Thymus (tissue), 14 donors: ENCODE measurements around the gene UGT1A1. TPM values are rescaled to one million over a fixed set of nuclear protein-coding genes. Genes with fewer than 3 reads are reported as not detected.
"Not testable (repeated sequence)": the region's sequence is repeated elsewhere in the genome, so short reads cannot be mapped to it uniquely, and the experiment has no call there.

Source experiments
- DNase-seq, 9 donors: peaks; one replicate each; pipeline ENCODE4 v3.0.0-alpha.2; 2013; ENCODE audit warnings: low spot score in 9 of 9, low read depth in 6 of 9, missing footprints in 1 of 9
- H3K27ac ChIP-seq, 2 donors: one replicate each; pipeline ENCODE4 v1.5.1; 2013; ENCODE audit warnings: control low read depth in 1 of 2, low read depth in 1 of 2, low read length in 1 of 2, mild to moderate bottlenecking in 1 of 2, moderate library complexity in 1 of 2
- H3K27me3 ChIP-seq, 2 donors: one replicate each; pipeline ENCODE4 v1.5.1; 2013; ENCODE audit warnings: low read length in 1 of 2; ENCODE audit not compliant: control insufficient read depth in 2 of 2, insufficient read depth in 1 of 2
- H3K36me3 ChIP-seq, 2 donors: one replicate each; pipeline ENCODE4 v1.5.1; 2013; ENCODE audit warnings: low read length in 1 of 2, mild to moderate bottlenecking in 1 of 2, moderate library complexity in 1 of 2; ENCODE audit not compliant: control insufficient read depth in 2 of 2, insufficient read depth in 2 of 2
- H3K4me1 ChIP-seq, 2 donors: one replicate each; pipeline ENCODE4 v1.5.1; 2013; ENCODE audit warnings: low read length in 2 of 2; ENCODE audit not compliant: control insufficient read depth in 2 of 2, insufficient read depth in 2 of 2
- H3K4me3 ChIP-seq, 2 donors: one replicate each; pipeline ENCODE4 v1.5.1; 2013; ENCODE audit warnings: low read length in 2 of 2, control low read depth in 1 of 2, mild to moderate bottlenecking in 1 of 2
- H3K9me3 ChIP-seq, 2 donors: one replicate each; pipeline ENCODE4 v1.5.1; 2013; ENCODE audit warnings: low read length in 1 of 2, mild to moderate bottlenecking in 1 of 2; ENCODE audit not compliant: control insufficient read depth in 2 of 2, insufficient read depth in 1 of 2
- WGBS: extraction: QIAGEN DNeasy Blood & Tissue Kit; methylation state at CpG from one replicate; pipeline ENCODE4 v1.1.7; 2013; 5-methylcytosine and 5-hydroxymethylcytosine counted together
- long read RNA-seq, 10 donors: transcript quantifications; one replicate each; lab custom pipeline, GENCODE V29; 2026
- polyA plus RNA-seq: library from polyadenylated mRNA; stranded (reverse); fragments of 200-250 nt; gene quantifications from one replicate; pipeline ENCODE4 v1.2.3, GENCODE V29; 2013
- total RNA-seq: library from RNA; stranded (reverse); fragments of 120-200 nt; gene quantifications from one replicate; pipeline ENCODE4 v1.2.4, GENCODE V29; 2013
- donor health status: healthy.

UGT1A1 gene
- total RNA-seq (0.09 TPM), polyA plus RNA-seq (0.32 TPM)
- long read RNA-seq, donor 1: 0 reads
- long read RNA-seq, donor 2: 0 reads
- long read RNA-seq, donor 3: 0 reads
- long read RNA-seq, donor 4: 0 reads
- long read RNA-seq, donor 5: 0 reads
- long read RNA-seq, donor 6: 0 reads
- long read RNA-seq, donor 7: 0 reads
- long read RNA-seq, donor 8: 0 reads
- long read RNA-seq, donor 9: 0 reads
- long read RNA-seq, donor 10: 0 reads

- H3K4me3 ChIP-seq: no peak within 1 kb of the TSS
- WGBS: 97% methylated on average over 6 of the region's 6 CpGs
- H3K27me3 ChIP-seq: no peaks in the 10 kb centered on the region
- DNase-seq: no peak
- H3K4me1 ChIP-seq: no peaks in the 10 kb centered on the region
- H3K27ac ChIP-seq: no peak within 1 kb of the TSS
- H3K36me3 ChIP-seq: no peaks in the 10 kb centered on the region
- no peaks in the 10 kb centered on the region for H3K9me3 ChIP-seq
Observed at GRCh38 chr2:233760043-233760442, at the start of gene UGT1A1. Gene UGT1A1 (plus strand): TSS chr2:233760270. CDS start chr2:233760288, 18 bp downstream.

GRCh38 chr2:233711312-233712008 is 48.6 kb upstream of the UGT1A1 start:
- Histone ChIP-seq H3K4me1 (peaks cover 0 to 22% of the 10 kb centered on the region in 2 donors), H3K4me3 (no peak overlapping the region), H3K27me3 (no peaks in the 10 kb centered on the region), H3K36me3 (no peaks in the 10 kb centered on the region), H3K27ac (no peak overlapping the region), H3K9me3 (no peaks in the 10 kb centered on the region)
- WGBS: 46% methylated on average over 11 of the region's 11 CpGs
- peak in 8 of 9 donors; percentile 29 to 74 (median 55) for DNase-seq

- Histone ChIP-seq H3K36me3 (no peaks in the 10 kb centered on the region), H3K9me3 (no peaks in the 10 kb centered on the region), H3K4me1 (peaks cover 0 to 22% of the 10 kb centered on the region in 2 donors), H3K27ac (no peak within 1 kb of the TSS), H3K4me3 (no peak within 1 kb of the TSS), H3K27me3 (peaks cover 0 to 2% of the 10 kb centered on the region in 2 donors)
- DNase-seq: peak in 1 of 9 donors; percentile 9
- 87% methylated on average over 14 of the region's 14 CpGs for WGBS
Observed at GRCh38 chr2:233712611-233713261, 47.3 kb upstream of the UGT1A1 start, which contains the start of gene UGT1A5. Gene UGT1A5 (plus strand): TSS chr2:233712907. CDS start chr2:233712992, 85 bp downstream.

GRCh38 chr2:233713262-233713615 is 46.8 kb upstream of the UGT1A1 start:
- WGBS: 38% methylated on average over 7 of the region's 7 CpGs
- Histone ChIP-seq H3K4me1 (peaks cover 0 to 22% of the 10 kb centered on the region in 2 donors), H3K27me3 (peaks cover 0 to 2% of the 10 kb centered on the region in 2 donors), H3K36me3 (no peaks in the 10 kb centered on the region), H3K27ac (no peak overlapping the region), H3K4me3 (no peak overlapping the region), H3K9me3 (no peaks in the 10 kb centered on the region)
- peak in 6 of 9 donors; percentile 6 to 58 (median 32) for DNase-seq

- no peak overlapping the region for H3K4me3 ChIP-seq
- peaks cover 0 to 22% of the 10 kb centered on the region in 2 donors for H3K4me1 ChIP-seq
- no peak for DNase-seq
- no peaks in the 10 kb centered on the region for H3K36me3 ChIP-seq
- H3K27me3 ChIP-seq: peaks cover 0 to 2% of the 10 kb centered on the region in 2 donors
- H3K27ac ChIP-seq: no peak overlapping the region
- WGBS: 69% methylated on average over 2 of the region's 2 CpGs
- no peaks in the 10 kb centered on the region for H3K9me3 ChIP-seq
Observed at GRCh38 chr2:233714121-233714520, 45.9 kb upstream of the UGT1A1 start.

GRCh38 chr2:233718552-233718951 is 41.5 kb upstream of the UGT1A1 start, which contains the start of gene UGT1A4:
Gene UGT1A4 (plus strand): TSS chr2:233718736. CDS start chr2:233718821, 85 bp downstream.
- H3K27me3 ChIP-seq: peaks cover 2 to 4% of the 10 kb centered on the region in 2 donors
- H3K4me3 ChIP-seq: no peak within 1 kb of the TSS
- no peak within 1 kb of the TSS for H3K27ac ChIP-seq
- peaks cover 0 to under 1% of the 10 kb centered on the region in 2 donors for H3K4me1 ChIP-seq
- no peak for DNase-seq
- WGBS: 96% methylated on average over 7 of the region's 7 CpGs
- no peaks in the 10 kb centered on the region for H3K36me3 ChIP-seq
- H3K9me3 ChIP-seq: no peaks in the 10 kb centered on the region

- WGBS: 90% methylated on average over 8 of the region's 8 CpGs
- H3K27ac ChIP-seq: no peak within 1 kb of the TSS
- no peak for DNase-seq
- H3K9me3 ChIP-seq: no peaks in the 10 kb centered on the region
- H3K27me3 ChIP-seq: no peaks in the 10 kb centered on the region
- no peaks in the 10 kb centered on the region for H3K4me1 ChIP-seq
- H3K36me3 ChIP-seq: no peaks in the 10 kb centered on the region
- H3K4me3 ChIP-seq: no peak within 1 kb of the TSS
Observed at GRCh38 chr2:233728723-233729301, 31.3 kb upstream of the UGT1A1 start, which contains the start of gene UGT1A3. Gene UGT1A3 (plus strand): TSS chr2:233729042. CDS start chr2:233729127, 85 bp downstream.

- H3K9me3 ChIP-seq, H3K4me3 ChIP-seq, H3K4me1 ChIP-seq, DNase-seq, H3K27ac ChIP-seq, H3K36me3 ChIP-seq, H3K27me3 ChIP-seq: not testable (repeated sequence)
- WGBS: 92% methylated on average over 14 of the region's 14 CpGs
Observed at GRCh38 chr2:233736868-233737653, 23.0 kb upstream of the UGT1A1 start.
